Measurements from ENCODE around the gene HAS3.
A peak's percentile ranks its signal among the peaks of the same experiment; 100 is the strongest.

The HAS3 gene

GRCh38 chr16:69131167-69131838, 25.9 kb downstream of the HAS3 start:
- no peak for TF ChIP-seq CEBPB (IDR thresholded peaks at IDR 0.05)
- TF ChIP-seq RAD21 (IDR thresholded peaks at IDR 0.05; ENCODE audit: low read depth) = no peak
- no peak for TF ChIP-seq ZBTB7A (IDR thresholded peaks at IDR 0.05; ENCODE audit: low read depth)
- TF ChIP-seq FOXM1 (IDR thresholded peaks at IDR 0.05; ENCODE audit: borderline replicate concordance, low read depth) = no peak
- TF ChIP-seq TEAD4 (IDR thresholded peaks at IDR 0.05) = no peak
- no peak for TF ChIP-seq TCF12 (IDR thresholded peaks at IDR 0.05; ENCODE audit: low read depth)
- no peak for TF ChIP-seq EGR1 (IDR thresholded peaks at IDR 0.05)
- no peak for TF ChIP-seq TAF1 (IDR thresholded peaks at IDR 0.05; ENCODE audit: low read depth)
- TF ChIP-seq NFIC (IDR thresholded peaks at IDR 0.05) = no peak
- TF ChIP-seq EP300 (IDR thresholded peaks at IDR 0.05; ENCODE audit: borderline replicate concordance) = no peak
- TF ChIP-seq MAX (IDR thresholded peaks at IDR 0.05) = no peak
- no peak; the same call in 1 of the 2 replicates for TF ChIP-seq YY1 (IDR thresholded peaks at IDR 0.05; ENCODE audit: low read depth)

GRCh38 chr16:69131839-69132423, 26.5 kb downstream of the HAS3 start:
- peak; percentile 63 for TF ChIP-seq EGR1 (IDR thresholded peaks at IDR 0.05)
- TF ChIP-seq REST (IDR thresholded peaks at IDR 0.05; ENCODE audit: low read depth) = no peak
- no peak for TF ChIP-seq YY1 (IDR thresholded peaks at IDR 0.05; ENCODE audit: low read depth)
- no peak for TF ChIP-seq TCF12 (IDR thresholded peaks at IDR 0.05; ENCODE audit: low read depth)
- TF ChIP-seq USF1 (IDR thresholded peaks at IDR 0.05) = no peak
- 0 out of 2 replicates have a peak, but pooled peaks have one; percentile 35 for TF ChIP-seq ZBTB7A (IDR thresholded peaks at IDR 0.05; ENCODE audit: low read depth)

GRCh38 chr16:69132424-69133252, 27.2 kb downstream of the HAS3 start, which contains the start of the genes CHTF8 and UTP4:
Gene CHTF8 (minus strand): TSS chr16:69132588. CDS start chr16:69121458, 11,130 bp downstream.
Gene UTP4 (plus strand): TSS chr16:69132649. CDS start chr16:69133460, 811 bp downstream.
- TF ChIP-seq RAD21 (IDR thresholded peaks at IDR 0.05; ENCODE audit: low read depth) (no peak), MAX (IDR thresholded peaks at IDR 0.05) (peak; percentile 97), TAF1 (IDR thresholded peaks at IDR 0.05; ENCODE audit: low read depth) (peak; percentile 65), REST (IDR thresholded peaks at IDR 0.05; ENCODE audit: low read depth) (no peak), TCF12 (IDR thresholded peaks at IDR 0.05; ENCODE audit: low read depth) (peak; percentile 25; the same call in 1 of the 2 replicates), EP300 (IDR thresholded peaks at IDR 0.05; ENCODE audit: borderline replicate concordance) (no peak; the same call in 1 of the 2 replicates), EGR1 (IDR thresholded peaks at IDR 0.05) (no peak; the same call in 1 of the 2 replicates), ZBTB7A (IDR thresholded peaks at IDR 0.05; ENCODE audit: low read depth) (peak; percentile 85; the same call in 1 of the 2 replicates), CEBPB (IDR thresholded peaks at IDR 0.05) (no peak), NFIC (IDR thresholded peaks at IDR 0.05) (no peak), TEAD4 (IDR thresholded peaks at IDR 0.05) (no peak), YY1 (IDR thresholded peaks at IDR 0.05; ENCODE audit: low read depth) (peak; percentile 72), FOXM1 (IDR thresholded peaks at IDR 0.05; ENCODE audit: borderline replicate concordance, low read depth) (no peak), USF1 (IDR thresholded peaks at IDR 0.05) (peak; percentile 79)

GRCh38 chr16:69133373-69133954, 28.0 kb downstream of the HAS3 start:
- TF ChIP-seq TCF12 (IDR thresholded peaks at IDR 0.05; ENCODE audit: low read depth) = no peak
- no peak for TF ChIP-seq ZBTB7A (IDR thresholded peaks at IDR 0.05; ENCODE audit: low read depth)
- TF ChIP-seq RAD21 (IDR thresholded peaks at IDR 0.05; ENCODE audit: low read depth) = no peak
- TF ChIP-seq MAX (IDR thresholded peaks at IDR 0.05) = no peak
- TF ChIP-seq TAF1 (IDR thresholded peaks at IDR 0.05; ENCODE audit: low read depth) = no peak
- TF ChIP-seq EP300 (IDR thresholded peaks at IDR 0.05; ENCODE audit: borderline replicate concordance) = no peak
- no peak for TF ChIP-seq EGR1 (IDR thresholded peaks at IDR 0.05)
- no peak for TF ChIP-seq REST (IDR thresholded peaks at IDR 0.05; ENCODE audit: low read depth)
- TF ChIP-seq FOXM1 (IDR thresholded peaks at IDR 0.05; ENCODE audit: borderline replicate concordance, low read depth) = no peak
- no peak for TF ChIP-seq CREB1 (IDR thresholded peaks at IDR 0.05; ENCODE audit: low read depth)
- TF ChIP-seq TEAD4 (IDR thresholded peaks at IDR 0.05) = no peak
